ENCODE data around the gene SDR42E2. TPM values are rescaled to one million over a fixed set of nuclear protein-coding genes. Genes with fewer than 3 reads are reported as not detected.

SDR42E2 gene
- total RNA-seq, 1 experiment from 2014 or later = 0.05 TPM

- H3K36me3 ChIP-seq (ENCODE audit: control insufficient read depth, insufficient read depth, low read length) = no peaks in the 10 kb centered on the region
- ChIA-PET POLR2A (no interaction called here), CTCF (no interaction called here)
- H3K4me3 ChIP-seq (ENCODE audit: low read depth in 2 of 2, low read length in 2 of 2) = no peak overlapping the region
- TF ChIP-seq SIN3A (IDR thresholded peaks at IDR 0.05; ENCODE audit: borderline replicate concordance, insufficient read depth, low read depth, low read length) = no peak
- TF ChIP-seq CTCF (IDR thresholded peaks at IDR 0.05) = peak; percentile 23
- peaks cover 5% of the 10 kb centered on the region for H3K4me1 ChIP-seq (ENCODE audit: control insufficient read depth, insufficient read depth, low read length)
- in situ Hi-C loops (cut with HindIII; ENCODE audit: low pct_unique_long_range_greater_than_20kb, low sequenced_read_pairs) (loop anchor here (25.0 kb wide), 1 partner anchor 97 kb away; the partner anchor contains the start of gene VWA3A), intact Hi-C loops (cut with micrococcal nuclease; ENCODE audit: unreplicated experiment) (no loop called here)
- H3K9me3 ChIP-seq (ENCODE audit: control insufficient read depth, insufficient read depth, low read depth, low read length) = no peaks in the 10 kb centered on the region
- H3K27ac ChIP-seq (ENCODE audit: low read length) = no peak overlapping the region
- H3K27me3 ChIP-seq (ENCODE audit: control insufficient read depth, insufficient read depth, low read length) = 0 out of 2 replicates have a peak, but pooled peaks cover 2% of the 10 kb centered on the region
- no TSS peak for BruUV-seq (replicated peaks)
- DNase-seq (ENCODE audit: low read depth, low spot score) (no peak), ATAC-seq (no peak)
Observed at GRCh38 chr16:22183901-22184614, 21.8 kb downstream of the SDR42E2 start.

DNA sequence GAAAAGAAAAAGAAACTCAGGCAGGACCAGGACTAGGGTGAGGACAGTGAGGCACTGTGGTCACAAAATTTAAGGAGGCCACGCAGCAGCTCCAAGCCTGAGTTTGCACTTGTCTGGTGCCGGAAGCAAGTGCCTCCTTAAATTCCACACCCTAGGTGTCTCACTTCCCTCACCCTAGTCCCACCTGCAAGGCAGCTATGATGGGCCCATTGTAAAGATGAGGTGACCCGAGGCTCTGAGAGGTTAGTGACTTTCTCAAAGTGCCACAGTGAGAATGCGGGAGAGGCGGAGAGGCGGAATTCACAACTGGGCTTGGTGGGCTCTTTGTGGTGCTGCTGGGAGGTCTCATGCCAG lies 22.3 kb downstream of the SDR42E2 start:
- ATAC-seq (no peak), DNase-seq (ENCODE audit: low read depth, low spot score) (no peak)
- Histone ChIP-seq H3K27ac (ENCODE audit: low read length) (no peak overlapping the region), H3K4me1 (ENCODE audit: control insufficient read depth, insufficient read depth, low read length) (peaks cover 11% of the 10 kb centered on the region), H3K27me3 (ENCODE audit: control insufficient read depth, insufficient read depth, low read length) (0 out of 2 replicates have a peak, but pooled peaks cover 2% of the 10 kb centered on the region), H3K36me3 (ENCODE audit: control insufficient read depth, insufficient read depth, low read length) (no peaks in the 10 kb centered on the region), H3K4me3 (ENCODE audit: low read depth in 2 of 2, low read length in 2 of 2) (no peak overlapping the region), H3K9me3 (ENCODE audit: control insufficient read depth, insufficient read depth, low read depth, low read length) (no peaks in the 10 kb centered on the region)
- CTCF ChIA-PET = no interaction called here
- in situ Hi-C loops (cut with HindIII; ENCODE audit: low pct_unique_long_range_greater_than_20kb, low sequenced_read_pairs) = loop anchor here (25.0 kb wide), 1 partner anchor 97 kb away; the partner anchor contains the start of gene VWA3A
- no peak for TF ChIP-seq SIN3A (IDR thresholded peaks at IDR 0.05; ENCODE audit: borderline replicate concordance, insufficient read depth, low read depth, low read length)
- no peak for TF ChIP-seq CTCF (IDR thresholded peaks at IDR 0.05)
- TF ChIP-seq, protein P1, sequence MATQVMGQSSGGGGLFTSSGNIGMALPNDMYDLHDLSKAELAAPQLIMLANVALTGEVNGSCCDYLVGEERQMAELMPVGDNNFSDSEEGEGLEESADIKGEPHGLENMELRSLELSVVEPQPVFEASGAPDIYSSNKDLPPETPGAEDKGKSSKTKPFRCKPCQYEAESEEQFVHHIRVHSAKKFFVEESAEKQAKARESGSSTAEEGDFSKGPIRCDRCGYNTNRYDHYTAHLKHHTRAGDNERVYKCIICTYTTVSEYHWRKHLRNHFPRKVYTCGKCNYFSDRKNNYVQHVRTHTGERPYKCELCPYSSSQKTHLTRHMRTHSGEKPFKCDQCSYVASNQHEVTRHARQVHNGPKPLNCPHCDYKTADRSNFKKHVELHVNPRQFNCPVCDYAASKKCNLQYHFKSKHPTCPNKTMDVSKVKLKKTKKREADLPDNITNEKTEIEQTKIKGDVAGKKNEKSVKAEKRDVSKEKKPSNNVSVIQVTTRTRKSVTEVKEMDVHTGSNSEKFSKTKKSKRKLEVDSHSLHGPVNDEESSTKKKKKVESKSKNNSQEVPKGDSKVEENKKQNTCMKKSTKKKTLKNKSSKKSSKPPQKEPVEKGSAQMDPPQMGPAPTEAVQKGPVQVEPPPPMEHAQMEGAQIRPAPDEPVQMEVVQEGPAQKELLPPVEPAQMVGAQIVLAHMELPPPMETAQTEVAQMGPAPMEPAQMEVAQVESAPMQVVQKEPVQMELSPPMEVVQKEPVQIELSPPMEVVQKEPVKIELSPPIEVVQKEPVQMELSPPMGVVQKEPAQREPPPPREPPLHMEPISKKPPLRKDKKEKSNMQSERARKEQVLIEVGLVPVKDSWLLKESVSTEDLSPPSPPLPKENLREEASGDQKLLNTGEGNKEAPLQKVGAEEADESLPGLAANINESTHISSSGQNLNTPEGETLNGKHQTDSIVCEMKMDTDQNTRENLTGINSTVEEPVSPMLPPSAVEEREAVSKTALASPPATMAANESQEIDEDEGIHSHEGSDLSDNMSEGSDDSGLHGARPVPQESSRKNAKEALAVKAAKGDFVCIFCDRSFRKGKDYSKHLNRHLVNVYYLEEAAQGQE (IDR thresholded peaks at IDR 0.05; ENCODE audit: insufficient read depth in 1 of 2, low read depth in 2 of 2, low read length in 1 of 2) = no peak
- TF ChIP-seq TCF7L2 (IDR thresholded peaks at IDR 0.05; ENCODE audit: low read depth, low read length) = no peak
- no peak for TF ChIP-seq POLR2AphosphoS5 (IDR thresholded peaks at IDR 0.05; ENCODE audit: low read depth, low read length)
- intact Hi-C loops (cut with micrococcal nuclease; ENCODE audit: unreplicated experiment) = no loop called here
- POLR2A ChIA-PET = no interaction called here
- no TSS peak for BruUV-seq (replicated peaks)
